SK-N-SH (cell line): ENCODE results near the gene FUT4. TPM values are rescaled to one million over a fixed set of nuclear protein-coding genes. Genes with fewer than 3 reads are reported as not detected.

ENCODE experiments used
- CTCF ChIA-PET: fragments of 300-600, 350-600 bp; formaldehyde crosslinking; extraction: SDS; loops from one replicate; lab custom pipeline; 2021; lab: Yijun Ruan, JAX
- POLR2A ChIA-PET: fragments of 350-600 bp; sonication (Branson Sonifier 250); formaldehyde crosslinking; extraction: SDS; loops from one replicate; lab custom pipeline; 2020; ENCODE audit warnings: antibody characterized with exemption, inconsistent platforms; lab: Yijun Ruan, JAX
- DNase-seq: peaks from one replicate; pipeline ENCODE4 v3.0.0; 2012
- H2AFZ ChIP-seq: fragments of 200-600 bp; sonication (generic); 2 replicates; pipeline ENCODE4 v1.8.1; 2016; ENCODE audit warnings: antibody characterized with exemption, mild to moderate bottlenecking, low read depth
- H3F3A ChIP-seq: fragments of 200-600 bp; sonication (generic); replicated peaks from 2 replicates; pipeline ENCODE3; 2016; ENCODE audit warnings: antibody characterized with exemption, mild to moderate bottlenecking; ENCODE audit not compliant: insufficient read depth
- H3K27ac ChIP-seq, 2 experiments: fragments of 200-500 bp in 1 of 2; fragments of 200-600 bp in 1 of 2; sonication (Bioruptor generic) in 1 of 2; sonication (generic), shearing (Covaris generic) in 1 of 2; 2 replicates each; pipeline versions ENCODE4 v1.5.1 to v1.6.1; 2014 to 2016; ENCODE audit warnings: low read depth in 2 of 2, inconsistent platforms in 1 of 2, low read length in 1 of 2, mild to moderate bottlenecking in 1 of 2, mixed read lengths in 1 of 2
- H3K27me3 ChIP-seq: fragments of 200-600 bp; sonication (generic), shearing (Covaris generic); 2 replicates; pipeline ENCODE4 v1.6.1; 2016; ENCODE audit warnings: mixed run types; ENCODE audit not compliant: insufficient read depth
- H3K36me3 ChIP-seq, 2 experiments: fragments of 200-500 bp in 1 of 2; fragments of 200-600 bp in 1 of 2; sonication (Bioruptor generic) in 1 of 2; sonication (generic) in 1 of 2; replicated peaks in 1 of 2; 2 replicates each; pipeline versions ENCODE3 to v1.5.1; 2014 to 2016; ENCODE audit warnings: low read length in 1 of 2, mild to moderate bottlenecking in 1 of 2; ENCODE audit not compliant: insufficient read depth in 2 of 2, control insufficient read depth in 1 of 2
- H3K4me1 ChIP-seq, 2 experiments: fragments of 200-500 bp in 1 of 2; fragments of 200-600 bp in 1 of 2; sonication (Bioruptor generic) in 1 of 2; sonication (generic), shearing (Covaris generic) in 1 of 2; 2 replicates each; pipeline versions ENCODE4 v1.5.1 to v1.6.1; 2014 to 2016; ENCODE audit warnings: low read depth in 1 of 2, low read length in 1 of 2, mixed run types in 1 of 2; ENCODE audit not compliant: insufficient read depth in 2 of 2, control insufficient read depth in 1 of 2
- H3K4me2 ChIP-seq: fragments of 200-600 bp; sonication (generic), shearing (Covaris generic); 2 replicates; pipeline ENCODE4 v1.6.1; 2017; ENCODE audit warnings: mixed run types
- H3K4me3 ChIP-seq, 2 experiments: fragments of 200-500 bp in 1 of 2; fragments of 200-600 bp in 1 of 2; sonication (Bioruptor generic) in 1 of 2; sonication (generic), shearing (Covaris generic) in 1 of 2; 2 replicates each; pipeline versions ENCODE4 v1.5.1 to v1.8.1; 2014 to 2016; ENCODE audit warnings: low read depth in 2 of 2, inconsistent platforms in 1 of 2, low read length in 1 of 2, mild to moderate bottlenecking in 1 of 2, mixed read lengths in 1 of 2, moderate library complexity in 1 of 2
- H3K79me2 ChIP-seq: fragments of 200-600 bp; sonication (generic); 2 replicates; pipeline ENCODE4 v1.8.1; 2017; ENCODE audit warnings: mild to moderate bottlenecking; ENCODE audit not compliant: insufficient read depth
- H3K9ac ChIP-seq: fragments of 200-600 bp; sonication (generic); 2 replicates; pipeline ENCODE4 v1.6.1; 2017; ENCODE audit warnings: mixed run types
- H3K9me2 ChIP-seq: fragments of 200-600 bp; sonication (generic); 2 replicates; pipeline ENCODE4 v1.6.1; 2017; ENCODE audit warnings: mixed run types
- H3K9me3 ChIP-seq: fragments of 200-600 bp; sonication (generic); 2 replicates; pipeline ENCODE4 v1.6.1; 2017; ENCODE audit warnings: mixed run types, mild to moderate bottlenecking, moderate library complexity
- H4K20me1 ChIP-seq: fragments of 200-600 bp; sonication (generic); 2 replicates; pipeline ENCODE4 v1.6.1; 2017; ENCODE audit warnings: mild to moderate bottlenecking, mixed run types; ENCODE audit not compliant: insufficient read depth
- FOSL2 ChIP-seq: IDR thresholded peaks from 2 replicates; pipeline ENCODE4 v1.4.0; 2012; ENCODE audit warnings: low read depth, mild to moderate bottlenecking, moderate library complexity, borderline replicate concordance
- FOXJ3 ChIP-seq: sonication (generic); formaldehyde crosslinking; IDR thresholded peaks from 2 replicates; pipeline ENCODE4 v1.5.1; 2020; ENCODE audit warnings: mild to moderate bottlenecking, missing genetic modification reagents
- FOXM1 ChIP-seq: IDR thresholded peaks from 2 replicates; pipeline ENCODE4 v1.4.0; 2012; ENCODE audit warnings: low read depth, mild to moderate bottlenecking
- GABPA ChIP-seq: IDR thresholded peaks from 2 replicates; pipeline ENCODE4 v1.4.0; 2012; ENCODE audit warnings: low read depth, mild to moderate bottlenecking
- GATA2 ChIP-seq: sonication (generic); formaldehyde crosslinking; IDR thresholded peaks from 2 replicates; pipeline ENCODE4 v1.5.0; 2020; ENCODE audit warnings: mild to moderate bottlenecking, missing genetic modification reagents
- MXI1 ChIP-seq: IDR thresholded peaks from 2 replicates; pipeline ENCODE4 v1.6.1; 2012; ENCODE audit warnings: mild to moderate bottlenecking, low read depth, low read length, improper control_type of control experiment
- POLR2AphosphoS5 ChIP-seq: IDR thresholded peaks from 2 replicates; pipeline ENCODE4 v1.6.1; 2012; ENCODE audit warnings: low read depth, low read length
- RAD21 ChIP-seq: IDR thresholded peaks from 2 replicates; pipeline ENCODE4 v1.6.1; 2012; ENCODE audit warnings: mild to moderate bottlenecking, low read length
- REST ChIP-seq: IDR thresholded peaks from 2 replicates; pipeline ENCODE4 v1.6.1; 2012; ENCODE audit warnings: mild to moderate bottlenecking, low read depth, low read length, moderate library complexity
- SIN3A ChIP-seq: IDR thresholded peaks from 2 replicates; pipeline ENCODE4 v1.6.1; 2012; ENCODE audit warnings: low read depth, mild to moderate bottlenecking, low read length, moderate library complexity, borderline replicate concordance
- SMC3 ChIP-seq: IDR thresholded peaks from 2 replicates; pipeline ENCODE4 v1.6.1; 2012; ENCODE audit warnings: low read depth, low read length, improper control_type of control experiment
- TAF1 ChIP-seq: IDR thresholded peaks from 2 replicates; pipeline ENCODE4 v1.6.1; 2012; ENCODE audit warnings: low read depth, mild to moderate bottlenecking, low read length, moderate library complexity, borderline replicate concordance
- TEAD4 ChIP-seq: IDR thresholded peaks from 2 replicates; pipeline ENCODE4 v1.4.0; 2012; ENCODE audit warnings: mild to moderate bottlenecking, borderline replicate concordance; ENCODE audit not compliant: insufficient read depth
- ZBTB33 ChIP-seq: IDR thresholded peaks from 2 replicates; pipeline ENCODE4 v1.4.0; 2012; ENCODE audit warnings: low read depth, borderline replicate concordance
- WGBS: methylation state at CpG from one replicate; pipeline ENCODE4 v1.1.6; 2017; ENCODE audit warnings: low lambda C conversion rate; 5-methylcytosine and 5-hydroxymethylcytosine counted together
- polyA plus RNA-seq, 3 experiments: library from polyadenylated mRNA; depleted of rRNA; stranded (reverse); fragments of >200 nt; gene quantifications; 2 replicates each; pipeline ENCODE4 v1.2.3, GENCODE V29; 2012
- TF ChIP-seq, protein P1 (sequence below): IDR thresholded peaks from 2 replicates; pipeline ENCODE4; 2012
- TF ChIP-seq, protein P2 (sequence below): IDR thresholded peaks from 2 replicates; pipeline ENCODE4 v1.4.0; 2012; ENCODE audit warnings: low read depth, borderline replicate concordance
- TF ChIP-seq, protein P3 (sequence below): fragments of 150-350 bp; IDR thresholded peaks from 2 replicates; pipeline ENCODE4 v1.6.1; 2017; ENCODE audit warnings: antibody characterized with exemption, low read length, low read depth, borderline replicate concordance
- TF ChIP-seq, protein P4 (sequence below): fragments of 150-350 bp; IDR thresholded peaks from 2 replicates; pipeline ENCODE4 v1.6.1; 2016; ENCODE audit warnings: mild to moderate bottlenecking, low read depth, low read length

The FUT4 gene
- polyA plus RNA-seq, 1 of the 3 experiments (the other 2 are of a cell fraction), result 1.9 TPM

- peak overlapping the region; percentile 86 for H3K4me2 ChIP-seq
- whole genome bisulfite sequencing, result 67% methylated on average over 25 of the region's 59 CpGs
- H3F3A ChIP-seq, result peaks cover 11% of the 10 kb centered on the region
- CTCF ChIA-PET, result interaction anchor here (1.4 kb wide), 1 partner anchor 34 kb away, joined by 3 read pairs; no protein-coding TSS in a partner anchor
- H3K27ac ChIP-seq, result peak overlapping the region in 1 of 2 experiments; percentile 97; a peak in 1 of 4 replicates
- peak overlapping the region; percentile 100 for H3K9ac ChIP-seq
- no peak for DNase-seq
- H3K27me3 ChIP-seq, result no peaks in the 10 kb centered on the region
- peak overlapping the region; percentile 63 to 73 for H3K4me3 ChIP-seq
- peaks cover 0 to 14% of the 10 kb centered on the region in 2 experiments for H3K36me3 ChIP-seq
- no peaks in the 10 kb centered on the region for H3K9me2 ChIP-seq
- H3K9me3 ChIP-seq, result no peaks in the 10 kb centered on the region
- H2AFZ ChIP-seq, result peak overlapping the region; percentile 80; the same call in 1 of the 2 replicates
- 0 out of 2 replicates have a peak, but pooled peaks cover 9% of the 10 kb centered on the region for H4K20me1 ChIP-seq
- H3K79me2 ChIP-seq, result peaks cover 37% of the 10 kb centered on the region
- H3K4me1 ChIP-seq, result peaks cover 3 to 26% of the 10 kb centered on the region in 2 experiments; a peak in 2 of 4 replicates
- TF ChIP-seq GATA2 (CRISPR knock-in tag) (no peak), TAF1 (no peak), MXI1 (no peak), ZBTB33 (no peak), RAD21 (no peak), SIN3A (no peak), TEAD4 (no peak), FOXM1 (no peak), REST (no peak), POLR2AphosphoS5 (no peak), FOSL2 (no peak), GABPA (no peak), SMC3 (no peak), FOXJ3 (CRISPR knock-in tag) (no peak)
- TF ChIP-seq, protein P1, sequence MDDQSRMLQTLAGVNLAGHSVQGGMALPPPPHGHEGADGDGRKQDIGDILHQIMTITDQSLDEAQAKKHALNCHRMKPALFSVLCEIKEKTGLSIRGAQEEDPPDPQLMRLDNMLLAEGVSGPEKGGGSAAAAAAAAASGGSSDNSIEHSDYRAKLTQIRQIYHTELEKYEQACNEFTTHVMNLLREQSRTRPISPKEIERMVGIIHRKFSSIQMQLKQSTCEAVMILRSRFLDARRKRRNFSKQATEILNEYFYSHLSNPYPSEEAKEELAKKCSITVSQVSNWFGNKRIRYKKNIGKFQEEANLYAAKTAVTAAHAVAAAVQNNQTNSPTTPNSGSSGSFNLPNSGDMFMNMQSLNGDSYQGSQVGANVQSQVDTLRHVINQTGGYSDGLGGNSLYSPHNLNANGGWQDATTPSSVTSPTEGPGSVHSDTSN, result no peak
- TF ChIP-seq, protein P2, sequence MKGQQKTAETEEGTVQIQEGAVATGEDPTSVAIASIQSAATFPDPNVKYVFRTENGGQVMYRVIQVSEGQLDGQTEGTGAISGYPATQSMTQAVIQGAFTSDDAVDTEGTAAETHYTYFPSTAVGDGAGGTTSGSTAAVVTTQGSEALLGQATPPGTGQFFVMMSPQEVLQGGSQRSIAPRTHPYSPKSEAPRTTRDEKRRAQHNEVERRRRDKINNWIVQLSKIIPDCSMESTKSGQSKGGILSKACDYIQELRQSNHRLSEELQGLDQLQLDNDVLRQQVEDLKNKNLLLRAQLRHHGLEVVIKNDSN, result no peak
- TF ChIP-seq, protein P3, sequence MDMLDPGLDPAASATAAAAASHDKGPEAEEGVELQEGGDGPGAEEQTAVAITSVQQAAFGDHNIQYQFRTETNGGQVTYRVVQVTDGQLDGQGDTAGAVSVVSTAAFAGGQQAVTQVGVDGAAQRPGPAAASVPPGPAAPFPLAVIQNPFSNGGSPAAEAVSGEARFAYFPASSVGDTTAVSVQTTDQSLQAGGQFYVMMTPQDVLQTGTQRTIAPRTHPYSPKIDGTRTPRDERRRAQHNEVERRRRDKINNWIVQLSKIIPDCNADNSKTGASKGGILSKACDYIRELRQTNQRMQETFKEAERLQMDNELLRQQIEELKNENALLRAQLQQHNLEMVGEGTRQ, result no peak
- TF ChIP-seq, protein P4, sequence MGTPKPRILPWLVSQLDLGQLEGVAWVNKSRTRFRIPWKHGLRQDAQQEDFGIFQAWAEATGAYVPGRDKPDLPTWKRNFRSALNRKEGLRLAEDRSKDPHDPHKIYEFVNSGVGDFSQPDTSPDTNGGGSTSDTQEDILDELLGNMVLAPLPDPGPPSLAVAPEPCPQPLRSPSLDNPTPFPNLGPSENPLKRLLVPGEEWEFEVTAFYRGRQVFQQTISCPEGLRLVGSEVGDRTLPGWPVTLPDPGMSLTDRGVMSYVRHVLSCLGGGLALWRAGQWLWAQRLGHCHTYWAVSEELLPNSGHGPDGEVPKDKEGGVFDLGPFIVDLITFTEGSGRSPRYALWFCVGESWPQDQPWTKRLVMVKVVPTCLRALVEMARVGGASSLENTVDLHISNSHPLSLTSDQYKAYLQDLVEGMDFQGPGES, result no peak
- TF ChIP-seq, all 33 proteins: peak for 0
- POLR2A ChIA-PET, result no interaction called here
Measured at GRCh38 chr11:94544646-94545263, 1.0 kb downstream of the FUT4 start.
